Gastroesophageal sphincter (tissue), 4 donors: ENCODE data around the gene SASH3. TPM values are rescaled to one million over a fixed set of nuclear protein-coding genes. Genes with fewer than 3 reads are reported as not detected.

Experiments
- ATAC-seq: fragments of 150-250 bp; one replicate; pipeline ENCODE4 v1.9.1; 2016; ENCODE audit warnings: mild to moderate bottlenecking, moderate library complexity
- H3K27ac ChIP-seq, 4 donors: fragments of 200-600 bp; sonication (generic) in 3 of 4; 1 replicate in 3 of 4; 2 replicates in 1 of 4; pipeline ENCODE4 v1.5.1; 2016 to 2019
- H3K27me3 ChIP-seq: fragments of 200-600 bp; sonication (generic); one replicate; pipeline ENCODE4 v1.5.1; 2019
- H3K36me3 ChIP-seq, 2 donors: fragments of 200-600 bp; sonication (generic); one replicate each; pipeline ENCODE4 v1.5.1; 2019; ENCODE audit warnings: control low read depth in 1 of 2
- H3K4me1 ChIP-seq, 3 donors: fragments of 200-600 bp; sonication (generic); 1 replicate in 2 of 3; 2 replicates in 1 of 3; pipeline ENCODE4 v1.5.1; 2016 to 2019; ENCODE audit warnings: control low read depth in 2 of 3
- H3K4me3 ChIP-seq, 2 donors: fragments of 200-600 bp; sonication (generic); one replicate each; pipeline ENCODE4 v1.5.1; 2019; ENCODE audit warnings: mild to moderate bottlenecking in 1 of 2, moderate library complexity in 1 of 2
- H3K9me3 ChIP-seq, 3 donors: fragments of 200-600 bp; sonication (generic); one replicate each; pipeline ENCODE4 v1.5.1; 2017 to 2019; ENCODE audit warnings: control low read depth in 2 of 3
- CTCF ChIP-seq, 4 experiments: fragments of 200-600 bp in 2 of 4; fragments of 450-650 bp in 2 of 4; sonication (generic) in 1 of 4; IDR thresholded peaks; one replicate each; pipeline ENCODE4 v1.5.1; 2017 to 2019; ENCODE audit warnings: antibody characterized with exemption in 4 of 4, mild to moderate bottlenecking in 2 of 4, moderate library complexity in 2 of 4
- EP300 ChIP-seq: sonication (generic); formaldehyde crosslinking; IDR thresholded peaks from one replicate; pipeline ENCODE4 v1.6.1; 2017; ENCODE audit warnings: antibody characterized with exemption, mild to moderate bottlenecking
- POLR2A ChIP-seq, 2 donors: fragments of 450-650 bp; IDR thresholded peaks; one replicate each; pipeline ENCODE4 v1.6.1; 2017; ENCODE audit warnings: antibody characterized with exemption in 2 of 2, mild to moderate bottlenecking in 2 of 2, moderate library complexity in 1 of 2
- POLR2AphosphoS5 ChIP-seq: sonication (generic); formaldehyde crosslinking; IDR thresholded peaks from one replicate; pipeline ENCODE4 v1.6.1; 2017; ENCODE audit warnings: antibody characterized with exemption
- WGBS, 2 donors: methylation state at CpG; one replicate each; pipeline ENCODE4 v1.1.5; 2018; ENCODE audit warnings: low coverage in 1 of 2; 5-methylcytosine and 5-hydroxymethylcytosine counted together
- total RNA-seq, 4 donors: library from RNA; depleted of rRNA; stranded (reverse); fragments of >200 nt; gene quantifications; one replicate each; pipeline ENCODE4 v1.1.0, GENCODE V29; 2016

SASH3 gene
- total RNA-seq, 4 donors from 2014 or later: 1.9 to 8.2 (median 5.3) TPM

GRCh38 chrX:129785160-129785947 is 5.6 kb downstream of the SASH3 start:
- ATAC-seq: no peak
- Histone ChIP-seq H3K27ac (no peak overlapping the region), H3K9me3 (no peaks in the 10 kb centered on the region), H3K4me3 (no peak overlapping the region), H3K27me3 (no peaks in the 10 kb centered on the region), H3K4me1 (no peaks in the 10 kb centered on the region), H3K36me3 (no peaks in the 10 kb centered on the region)
- TF ChIP-seq CTCF (IDR thresholded peaks at IDR 0.05) (no peak), EP300 (no peak), POLR2AphosphoS5 (no peak), POLR2A (IDR thresholded peaks at IDR 0.05) (no peak)
- 93% methylated on average over 3 of the region's 11 CpGs; no CpG with 5 or more reads in 1 of the 2 donors for WGBS, 2 donors

GRCh38 chrX:129786210-129786651 is 6.5 kb downstream of the SASH3 start:
- H3K36me3 ChIP-seq: no peaks in the 10 kb centered on the region
- H3K9me3 ChIP-seq: no peaks in the 10 kb centered on the region
- no peaks in the 10 kb centered on the region for H3K27me3 ChIP-seq
- TF ChIP-seq POLR2AphosphoS5 (no peak), EP300 (no peak), POLR2A (IDR thresholded peaks at IDR 0.05) (no peak), CTCF (IDR thresholded peaks at IDR 0.05) (no peak)
- WGBS, 2 donors: 0 to 29% methylated on average over 1 of the region's 3 CpGs
- H3K4me1 ChIP-seq: no peaks in the 10 kb centered on the region
- no peak overlapping the region for H3K4me3 ChIP-seq
- ATAC-seq: no peak
- H3K27ac ChIP-seq: no peak overlapping the region

- Histone ChIP-seq H3K36me3 (no peaks in the 10 kb centered on the region), H3K4me3 (no peak overlapping the region), H3K4me1 (no peaks in the 10 kb centered on the region), H3K27ac (no peak overlapping the region), H3K27me3 (no peaks in the 10 kb centered on the region), H3K9me3 (no peaks in the 10 kb centered on the region)
- WGBS, 2 donors: 60 to 87% methylated on average over 3 to 4 of the region's 11 CpGs
- ATAC-seq: no peak
- TF ChIP-seq POLR2AphosphoS5: no peak
Measured at GRCh38 chrX:129787336-129788055, 7.7 kb downstream of the SASH3 start.

- Histone ChIP-seq H3K27ac (no peak overlapping the region), H3K27me3 (no peaks in the 10 kb centered on the region), H3K4me3 (no peak overlapping the region), H3K9me3 (no peaks in the 10 kb centered on the region), H3K4me1 (no peaks in the 10 kb centered on the region), H3K36me3 (no peaks in the 10 kb centered on the region)
- whole genome bisulfite sequencing, 2 donors: 88% methylated on average over 6 of the region's 6 CpGs; no CpG with 5 or more reads in 1 of the 2 donors
- no peak for ATAC-seq
- TF ChIP-seq POLR2A (IDR thresholded peaks at IDR 0.05): no peak
- no peak for TF ChIP-seq CTCF (IDR thresholded peaks at IDR 0.05)
- TF ChIP-seq POLR2AphosphoS5: no peak
- TF ChIP-seq EP300: no peak
Measured at GRCh38 chrX:129788527-129788926, 8.8 kb downstream of the SASH3 start.

- ATAC-seq: no peak
- Histone ChIP-seq H3K4me1 (no peaks in the 10 kb centered on the region), H3K4me3 (no peak overlapping the region), H3K27ac (no peak overlapping the region), H3K9me3 (no peaks in the 10 kb centered on the region), H3K36me3 (no peaks in the 10 kb centered on the region), H3K27me3 (no peaks in the 10 kb centered on the region)
- TF ChIP-seq POLR2A (IDR thresholded peaks at IDR 0.05) (no peak), CTCF (IDR thresholded peaks at IDR 0.05) (no peak), EP300 (no peak), POLR2AphosphoS5 (no peak)
- 88 to 100% methylated on average over 1 to 2 of the region's 3 CpGs for WGBS, 2 donors
Measured at GRCh38 chrX:129790146-129790545, 10.4 kb downstream of the SASH3 start.
